CD4-positive, alpha-beta T cell (primary cell): Measurements from ENCODE around the gene LRRC49. TPM values are rescaled to one million over a fixed set of nuclear protein-coding genes. Genes with fewer than 3 reads are reported as not detected.

Experiments
- ATAC-seq: fragments of 200-7000 bp; cut with Tn5 transposase; one replicate; pipeline ENCODE4 v1.10.0; 2022; ENCODE audit warnings: mild to moderate bottlenecking; ENCODE audit not compliant: poor library complexity
- CTCF ChIA-PET: fragments of 350-600 bp; sonication (Branson Sonifier 250); formaldehyde crosslinking; loops from one replicate; lab custom pipeline; 2021; ENCODE audit warnings: antibody characterized with exemption, inconsistent platforms; lab: Charles Lee
- POLR2A ChIA-PET: fragments of 350-600 bp; sonication (Branson Sonifier 250); formaldehyde crosslinking; loops from one replicate; lab custom pipeline; 2021; ENCODE audit warnings: antibody characterized with exemption, inconsistent platforms; lab: Charles Lee
- DNase-seq, 14 experiments: peaks; one replicate each; pipeline ENCODE4 v3.0.0-alpha.2; 2013 to 2020; ENCODE audit warnings: mixed read lengths in 2 of 14
- H3K27ac ChIP-seq, 2 donors: one replicate each; pipeline versions ENCODE4 v1.5.1 to v1.7.0; 2013; ENCODE audit warnings: low read length in 2 of 2, low read depth in 1 of 2, mild to moderate bottlenecking in 1 of 2
- H3K27me3 ChIP-seq, 2 experiments: 1 replicate in 1 of 2; 2 replicates in 1 of 2; pipeline versions ENCODE4 v1.6.1 to v1.7.0; 2013; ENCODE audit warnings: low read length in 2 of 2, control low read depth in 1 of 2, mild to moderate bottlenecking in 1 of 2, moderate library complexity in 1 of 2; ENCODE audit not compliant: insufficient read depth in 2 of 2, control insufficient read depth in 1 of 2
- H3K36me3 ChIP-seq: one replicate; pipeline ENCODE4 v1.6.1; 2013; ENCODE audit warnings: low read length, control low read depth; ENCODE audit not compliant: insufficient read depth
- H3K4me1 ChIP-seq: one replicate; pipeline ENCODE4 v1.6.1; 2013; ENCODE audit warnings: low read length, control low read depth; ENCODE audit not compliant: insufficient read depth
- H3K4me3 ChIP-seq: one replicate; pipeline ENCODE4 v1.5.1; 2013; ENCODE audit warnings: mild to moderate bottlenecking, low read length, moderate library complexity
- H3K9me3 ChIP-seq, 2 experiments: 1 replicate in 1 of 2; 2 replicates in 1 of 2; pipeline versions ENCODE4 v1.6.1 to v1.7.0; 2013; ENCODE audit warnings: low read length in 2 of 2, mild to moderate bottlenecking in 2 of 2, control low read depth in 1 of 2, moderate library complexity in 1 of 2; ENCODE audit not compliant: control insufficient read depth in 1 of 2, insufficient read depth in 1 of 2
- H3K27ac Mint-ChIP-seq: one replicate; pipeline ENCODE4 v1.8.0; 2020; ENCODE audit warnings: mixed read lengths
- H3K27me3 Mint-ChIP-seq: one replicate; pipeline ENCODE4 v1.8.0; 2021; ENCODE audit warnings: mixed read lengths
- H3K36me3 Mint-ChIP-seq: one replicate; pipeline ENCODE4 v1.8.0; 2021; ENCODE audit warnings: low read depth, mixed read lengths
- H3K4me1 Mint-ChIP-seq: one replicate; pipeline ENCODE4 v1.8.0; 2021; ENCODE audit warnings: low read depth, mixed read lengths
- H3K4me3 Mint-ChIP-seq: one replicate; pipeline ENCODE4 v1.8.0; 2020; ENCODE audit warnings: mild to moderate bottlenecking, mixed read lengths
- H3K9me3 Mint-ChIP-seq: one replicate; pipeline ENCODE4 v1.8.0; 2020; ENCODE audit warnings: mixed read lengths
- intact Hi-C, 2 experiments: fragments of 100-400 bp; cut with DNase I in 1 of 2; cut with micrococcal nuclease in 1 of 2; formaldehyde crosslinking; loops; one replicate each; pipeline versions ENCODE4 v1.15.1 to v1.9.0; 2023 to 2025; cut with DNase I, micrococcal nuclease
- total RNA-seq, 174 experiments: library from RNA in 2 of 174; stranded (reverse) in 2 of 174; gene quantifications; one replicate each; pipeline ENCODE4 v1.2.3 and lab custom pipeline; 2021 to 2026
- TF ChIP-seq, protein P1 (sequence below): fragments of 200-600 bp; IDR thresholded peaks from one replicate; pipeline ENCODE4 v1.8.0; 2022; ENCODE audit warnings: antibody characterized with exemption, mild to moderate bottlenecking

LRRC49 gene
- total RNA-seq, 2 experiments from 2014 or later, result 0.39 to 0.49 TPM

DNA sequence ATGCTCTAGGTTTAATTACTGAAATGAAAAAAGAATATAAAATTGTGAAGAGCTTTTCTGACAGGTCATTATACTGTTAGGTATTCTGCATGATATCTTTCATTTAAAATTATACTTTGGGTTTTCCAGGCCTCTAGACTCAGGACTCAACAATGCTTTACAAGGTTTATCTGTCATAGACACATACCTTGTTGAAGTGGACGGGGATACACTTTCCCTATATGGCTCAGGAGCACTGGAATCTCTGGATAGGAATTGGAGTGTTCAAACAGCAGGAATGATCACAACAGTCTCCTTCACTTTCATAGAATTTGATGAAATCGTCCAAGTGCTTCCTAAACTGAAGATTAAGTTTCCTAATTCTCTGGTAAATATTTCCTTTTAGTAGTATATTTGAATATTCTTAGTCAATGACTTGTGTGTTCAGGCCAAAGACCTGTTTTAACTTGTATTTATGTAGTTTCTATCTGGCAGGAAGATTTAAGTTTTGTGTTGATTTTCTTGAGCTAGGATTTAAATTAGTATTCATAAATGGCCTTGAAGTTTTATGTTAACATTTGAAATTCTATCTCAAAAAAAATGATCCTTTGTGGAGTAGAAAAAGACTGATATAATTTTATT is 115.7 kb downstream of the LRRC49 start:
- Histone ChIP-seq H3K4me3 (no peak overlapping the region), H3K27me3 (peaks cover 0 to 34% of the 10 kb centered on the region in 2 experiments), H3K27ac (no peak overlapping the region), H3K9me3 (no peaks in the 10 kb centered on the region), H3K4me1 (no peaks in the 10 kb centered on the region), H3K36me3 (no peaks in the 10 kb centered on the region)
- no peak for DNase-seq
- Mint-ChIP-seq H3K27ac (no peak overlapping the region), H3K36me3 (no peaks in the 10 kb centered on the region), H3K4me1 (no peaks in the 10 kb centered on the region), H3K27me3 (peaks cover 58% of the 10 kb centered on the region), H3K4me3 (no peak overlapping the region), H3K9me3 (no peaks in the 10 kb centered on the region)
- no peak for ATAC-seq
- ChIA-PET POLR2A (no interaction called here), CTCF (no interaction called here)
- intact Hi-C loops, result no loop called here
- TF ChIP-seq, protein P1, sequence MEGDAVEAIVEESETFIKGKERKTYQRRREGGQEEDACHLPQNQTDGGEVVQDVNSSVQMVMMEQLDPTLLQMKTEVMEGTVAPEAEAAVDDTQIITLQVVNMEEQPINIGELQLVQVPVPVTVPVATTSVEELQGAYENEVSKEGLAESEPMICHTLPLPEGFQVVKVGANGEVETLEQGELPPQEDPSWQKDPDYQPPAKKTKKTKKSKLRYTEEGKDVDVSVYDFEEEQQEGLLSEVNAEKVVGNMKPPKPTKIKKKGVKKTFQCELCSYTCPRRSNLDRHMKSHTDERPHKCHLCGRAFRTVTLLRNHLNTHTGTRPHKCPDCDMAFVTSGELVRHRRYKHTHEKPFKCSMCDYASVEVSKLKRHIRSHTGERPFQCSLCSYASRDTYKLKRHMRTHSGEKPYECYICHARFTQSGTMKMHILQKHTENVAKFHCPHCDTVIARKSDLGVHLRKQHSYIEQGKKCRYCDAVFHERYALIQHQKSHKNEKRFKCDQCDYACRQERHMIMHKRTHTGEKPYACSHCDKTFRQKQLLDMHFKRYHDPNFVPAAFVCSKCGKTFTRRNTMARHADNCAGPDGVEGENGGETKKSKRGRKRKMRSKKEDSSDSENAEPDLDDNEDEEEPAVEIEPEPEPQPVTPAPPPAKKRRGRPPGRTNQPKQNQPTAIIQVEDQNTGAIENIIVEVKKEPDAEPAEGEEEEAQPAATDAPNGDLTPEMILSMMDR, result no peak

DNA sequence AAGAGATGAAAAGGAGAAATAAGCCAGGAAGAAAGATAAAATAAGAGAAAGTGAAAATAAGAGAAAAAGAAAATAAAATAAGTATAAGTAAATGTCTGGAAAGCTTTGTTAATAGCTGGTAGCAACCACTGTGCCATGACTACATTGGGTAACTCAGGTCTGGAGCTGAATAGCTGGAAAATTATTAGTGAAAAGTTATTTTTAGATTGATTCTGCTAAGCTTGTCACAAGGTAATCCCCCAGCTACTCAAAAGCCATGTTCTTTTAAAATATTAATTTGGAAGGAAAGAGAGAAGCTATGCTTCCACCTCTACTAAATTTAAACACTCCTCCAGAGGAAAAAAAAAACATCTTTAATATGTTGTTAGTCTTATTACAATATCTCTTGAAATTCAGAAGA is 117.8 kb downstream of the LRRC49 start:
- no peaks in the 10 kb centered on the region for H3K36me3 ChIP-seq
- ChIA-PET POLR2A (no interaction called here), CTCF (no interaction called here)
- ATAC-seq, result no peak
- Mint-ChIP-seq H3K27ac (no peak overlapping the region), H3K27me3 (peaks cover 47% of the 10 kb centered on the region), H3K9me3 (no peaks in the 10 kb centered on the region), H3K4me1 (no peaks in the 10 kb centered on the region), H3K4me3 (no peak overlapping the region), H3K36me3 (no peaks in the 10 kb centered on the region)
- peaks cover 0 to 39% of the 10 kb centered on the region in 2 experiments for H3K27me3 ChIP-seq
- TF ChIP-seq, protein P1, result no peak
- intact Hi-C loops, result no loop called here
- no peaks in the 10 kb centered on the region for H3K9me3 ChIP-seq
- no peaks in the 10 kb centered on the region for H3K4me1 ChIP-seq
- H3K4me3 ChIP-seq, result no peak overlapping the region
- DNase-seq, result no peak
- H3K27ac ChIP-seq, result no peak overlapping the region

- Mint-ChIP-seq H3K4me1 (no peaks in the 10 kb centered on the region), H3K27me3 (peaks cover 45% of the 10 kb centered on the region), H3K9me3 (no peaks in the 10 kb centered on the region), H3K4me3 (no peak overlapping the region), H3K36me3 (no peaks in the 10 kb centered on the region), H3K27ac (no peak overlapping the region)
- TF ChIP-seq, protein P1, result no peak
- no peak overlapping the region for H3K4me3 ChIP-seq
- H3K27me3 ChIP-seq, result peaks cover 0 to 39% of the 10 kb centered on the region in 2 experiments
- no peaks in the 10 kb centered on the region for H3K36me3 ChIP-seq
- no peaks in the 10 kb centered on the region for H3K4me1 ChIP-seq
- ChIA-PET POLR2A (no interaction called here), CTCF (no interaction called here)
- H3K9me3 ChIP-seq, result no peaks in the 10 kb centered on the region
- no peak for ATAC-seq
- intact Hi-C loops, result no loop called here
- H3K27ac ChIP-seq, result no peak overlapping the region
- no peak for DNase-seq
These were observed 118.4 kb downstream of the LRRC49 start for GRCh38 chr15:71010997-71011396.
